ENCODE measurements around the gene EXOC4.

The EXOC4 gene

DNA sequence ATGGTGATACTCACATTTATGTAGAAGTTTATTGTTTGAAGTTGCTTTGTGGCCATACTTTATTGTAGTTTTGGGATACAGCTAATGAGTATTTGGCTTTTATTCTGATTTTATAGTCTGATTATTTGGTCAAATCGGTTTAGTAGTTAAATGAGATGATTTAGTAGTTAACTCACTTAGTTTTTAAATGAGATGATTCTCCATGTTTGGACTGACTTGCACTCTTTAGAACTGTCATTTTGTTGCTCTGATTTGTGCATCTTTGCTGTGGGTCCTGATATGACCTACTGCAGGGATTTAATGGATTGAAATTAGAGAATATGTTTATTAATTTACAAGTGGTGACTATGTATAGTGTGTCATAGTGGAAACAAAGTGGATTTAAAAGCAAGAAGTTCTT lies 44.2 kb downstream of the EXOC4 start:
- no peak overlapping the region for H3K27ac ChIP-seq
- H3K36me3 ChIP-seq (ENCODE audit: insufficient read depth, low read length) = peaks cover 9% of the 10 kb centered on the region
- H3K9ac ChIP-seq (ENCODE audit: insufficient read length) = no peak overlapping the region
- H3K4me3 ChIP-seq = no peak overlapping the region
- no peak for DNase-seq (ENCODE audit: low read depth, low spot score)
- TF ChIP-seq EZH2 (IDR thresholded peaks at IDR 0.05) = no peak
- TF ChIP-seq FOXP2 (optimal IDR thresholded peaks at IDR 0.05; ENCODE audit: control extremely low read depth, extremely low read length, insufficient read depth) = no peak
- no peak for TF ChIP-seq POLR2AphosphoS5 (IDR thresholded peaks at IDR 0.05; ENCODE audit: borderline replicate concordance, low read depth, low read length)
- no peaks in the 10 kb centered on the region for H3K9me3 ChIP-seq (ENCODE audit: low read depth, low read length)

DNA sequence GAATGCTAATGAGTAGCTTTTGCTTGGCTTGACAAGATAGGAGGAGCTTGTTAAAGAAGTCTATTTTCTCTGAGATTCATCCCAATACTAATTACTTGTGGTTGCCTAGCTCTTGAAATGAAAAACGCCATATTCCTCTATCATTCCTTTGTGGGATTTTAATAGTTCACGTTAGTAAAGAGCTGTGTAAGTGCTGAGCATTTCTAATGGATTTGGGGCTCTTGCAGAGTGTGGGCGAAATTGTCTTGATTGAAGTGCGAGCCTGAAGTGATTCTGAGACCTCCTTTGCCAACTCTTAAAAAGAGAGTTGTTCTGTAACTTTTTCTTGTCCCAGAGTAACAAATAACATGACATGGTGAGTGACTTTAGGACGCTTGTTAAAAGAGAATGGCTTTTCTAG lies 45.2 kb downstream of the EXOC4 start:
- DNase-seq (ENCODE audit: low read depth, low spot score) = no peak
- H3K36me3 ChIP-seq (ENCODE audit: insufficient read depth, low read length) = no peaks in the 10 kb centered on the region; the same call in 1 of the 2 replicates

DNA sequence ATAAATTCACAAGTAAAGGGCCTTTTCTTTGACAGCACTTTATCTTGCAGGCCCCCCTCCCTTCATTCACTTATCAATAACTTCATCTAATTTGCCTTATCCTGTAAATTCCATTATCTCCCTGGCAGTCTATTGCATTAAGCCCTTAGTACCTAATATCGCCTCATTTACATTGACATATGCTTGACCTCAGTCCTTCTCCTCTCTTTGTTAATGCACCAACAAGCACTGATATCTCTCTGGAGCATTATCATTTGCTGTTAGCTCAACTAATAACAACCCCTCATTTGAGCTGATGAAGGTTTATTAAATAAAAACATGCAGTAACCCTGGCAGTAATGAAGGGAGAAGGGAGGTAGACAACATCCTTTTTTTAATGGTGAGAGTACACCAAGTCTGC lies 46.8 kb downstream of the EXOC4 start:
- Histone ChIP-seq H3K36me3 (ENCODE audit: insufficient read depth, low read length) (no peaks in the 10 kb centered on the region), H3K9me3 (ENCODE audit: low read depth, low read length) (no peaks in the 10 kb centered on the region), H3K4me3 (no peak overlapping the region), H3K27ac (no peak overlapping the region), H3K9ac (ENCODE audit: insufficient read length) (no peak overlapping the region)
- DNase-seq (ENCODE audit: low read depth, low spot score) = no peak
- no peak for TF ChIP-seq FOXP2 (optimal IDR thresholded peaks at IDR 0.05; ENCODE audit: control extremely low read depth, extremely low read length, insufficient read depth)
- no peak for TF ChIP-seq POLR2AphosphoS5 (IDR thresholded peaks at IDR 0.05; ENCODE audit: borderline replicate concordance, low read depth, low read length)
- TF ChIP-seq EZH2 (IDR thresholded peaks at IDR 0.05) = no peak

More for the DNA sequence above, 45.2 kb downstream of the EXOC4 start:
- Histone ChIP-seq H3K9me3 (ENCODE audit: low read depth, low read length) (no peaks in the 10 kb centered on the region), H3K9ac (ENCODE audit: insufficient read length) (no peak overlapping the region), H3K4me3 (no peak overlapping the region), H3K27ac (no peak overlapping the region)
- TF ChIP-seq FOXP2 (optimal IDR thresholded peaks at IDR 0.05; ENCODE audit: control extremely low read depth, extremely low read length, insufficient read depth) (no peak), EZH2 (IDR thresholded peaks at IDR 0.05) (no peak), POLR2AphosphoS5 (IDR thresholded peaks at IDR 0.05; ENCODE audit: borderline replicate concordance, low read depth, low read length) (no peak)

GRCh38 chr7:133300088-133300487 lies 47.2 kb downstream of the EXOC4 start:
- no peaks in the 10 kb centered on the region for H3K9me3 ChIP-seq (ENCODE audit: low read depth, low read length)
- no peak for TF ChIP-seq EZH2 (IDR thresholded peaks at IDR 0.05)
- TF ChIP-seq FOXP2 (optimal IDR thresholded peaks at IDR 0.05; ENCODE audit: control extremely low read depth, extremely low read length, insufficient read depth) = no peak
- no peak for TF ChIP-seq POLR2AphosphoS5 (IDR thresholded peaks at IDR 0.05; ENCODE audit: borderline replicate concordance, low read depth, low read length)
- H3K36me3 ChIP-seq (ENCODE audit: insufficient read depth, low read length) = no peaks in the 10 kb centered on the region
- no peak overlapping the region for H3K9ac ChIP-seq (ENCODE audit: insufficient read length)
- DNase-seq (ENCODE audit: low read depth, low spot score) = no peak
- no peak overlapping the region for H3K4me3 ChIP-seq
- no peak overlapping the region for H3K27ac ChIP-seq

- Histone ChIP-seq H3K36me3 (ENCODE audit: insufficient read depth, low read length) (peaks cover 4% of the 10 kb centered on the region), H3K9ac (ENCODE audit: insufficient read length) (no peak overlapping the region), H3K27ac (no peak overlapping the region), H3K4me3 (no peak overlapping the region), H3K9me3 (ENCODE audit: low read depth, low read length) (no peaks in the 10 kb centered on the region)
- DNase-seq (ENCODE audit: low read depth, low spot score) = no peak
- TF ChIP-seq POLR2AphosphoS5 (IDR thresholded peaks at IDR 0.05; ENCODE audit: borderline replicate concordance, low read depth, low read length) = no peak
- TF ChIP-seq FOXP2 (optimal IDR thresholded peaks at IDR 0.05; ENCODE audit: control extremely low read depth, extremely low read length, insufficient read depth) = no peak
- no peak for TF ChIP-seq EZH2 (IDR thresholded peaks at IDR 0.05)
These were observed 47.9 kb downstream of the EXOC4 start for GRCh38 chr7:133300811-133301210.

DNA sequence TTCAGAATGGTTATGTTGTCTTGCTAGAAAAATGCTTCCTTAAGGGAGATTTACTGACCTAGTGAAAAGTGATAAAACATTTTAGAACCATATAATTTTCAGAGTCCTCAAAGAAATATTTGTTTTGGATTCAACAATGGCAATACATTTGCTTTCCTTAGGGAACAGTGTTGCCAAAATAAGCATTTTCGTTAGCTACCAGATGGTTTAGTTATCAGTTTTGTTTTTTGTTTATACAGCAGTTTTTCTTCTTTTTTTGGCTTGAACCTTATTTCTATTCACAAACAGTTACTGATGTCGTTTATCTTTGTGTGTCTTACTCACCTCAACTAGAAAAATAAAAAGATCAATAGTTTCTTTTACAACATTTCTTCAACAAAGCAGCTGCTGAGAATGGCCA lies 48.6 kb downstream of the EXOC4 start:
- Histone ChIP-seq H3K36me3 (ENCODE audit: insufficient read depth, low read length) (peaks cover 11% of the 10 kb centered on the region), H3K9me3 (ENCODE audit: low read depth, low read length) (no peaks in the 10 kb centered on the region), H3K9ac (ENCODE audit: insufficient read length) (no peak overlapping the region), H3K27ac (no peak overlapping the region), H3K4me3 (no peak overlapping the region)
- TF ChIP-seq POLR2AphosphoS5 (IDR thresholded peaks at IDR 0.05; ENCODE audit: borderline replicate concordance, low read depth, low read length) = no peak
- TF ChIP-seq EZH2 (IDR thresholded peaks at IDR 0.05) = no peak
- TF ChIP-seq FOXP2 (optimal IDR thresholded peaks at IDR 0.05; ENCODE audit: control extremely low read depth, extremely low read length, insufficient read depth) = no peak
- DNase-seq (ENCODE audit: low read depth, low spot score) = no peak

GRCh38 chr7:133303372-133303771 lies 50.5 kb downstream of the EXOC4 start:
- no peak overlapping the region for H3K27ac ChIP-seq
- TF ChIP-seq POLR2AphosphoS5 (IDR thresholded peaks at IDR 0.05; ENCODE audit: borderline replicate concordance, low read depth, low read length) = no peak
- no peak for TF ChIP-seq FOXP2 (optimal IDR thresholded peaks at IDR 0.05; ENCODE audit: control extremely low read depth, extremely low read length, insufficient read depth)
- TF ChIP-seq EZH2 (IDR thresholded peaks at IDR 0.05) = no peak

DNA sequence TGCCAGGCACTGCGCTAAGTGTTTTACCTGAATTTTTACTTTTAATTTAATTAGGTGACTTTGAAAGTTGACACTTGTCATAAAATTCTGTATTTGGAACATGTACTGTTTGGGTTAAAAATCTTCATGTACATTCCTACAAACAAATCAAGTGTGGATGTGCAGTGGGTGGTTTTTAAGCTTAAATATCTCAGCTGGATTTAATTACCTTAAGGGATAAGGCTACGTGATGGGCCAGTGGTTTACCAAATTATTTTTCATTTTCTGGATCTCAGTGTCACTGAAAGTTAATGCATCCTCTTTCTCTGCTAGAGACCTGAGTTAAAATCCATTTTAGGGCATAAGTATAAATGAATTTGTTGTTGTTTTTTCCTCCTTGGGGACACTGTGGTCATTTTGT lies 51.1 kb downstream of the EXOC4 start:
- H3K27ac ChIP-seq = no peak overlapping the region
- TF ChIP-seq POLR2AphosphoS5 (IDR thresholded peaks at IDR 0.05; ENCODE audit: borderline replicate concordance, low read depth, low read length) (no peak), EZH2 (IDR thresholded peaks at IDR 0.05) (no peak), FOXP2 (optimal IDR thresholded peaks at IDR 0.05; ENCODE audit: control extremely low read depth, extremely low read length, insufficient read depth) (no peak)

More at GRCh38 chr7:133303372-133303771, 50.5 kb downstream of the EXOC4 start:
- DNase-seq (ENCODE audit: low read depth, low spot score) = no peak
- Histone ChIP-seq H3K4me3 (no peak overlapping the region), H3K9ac (ENCODE audit: insufficient read length) (no peak overlapping the region), H3K36me3 (ENCODE audit: insufficient read depth, low read length) (peaks cover 29% of the 10 kb centered on the region), H3K9me3 (ENCODE audit: low read depth, low read length) (no peaks in the 10 kb centered on the region)

GRCh38 chr7:133309333-133309732 lies 56.5 kb downstream of the EXOC4 start:
- no peaks in the 10 kb centered on the region for H3K9me3 ChIP-seq (ENCODE audit: low read depth, low read length)
- H3K27ac ChIP-seq = no peak overlapping the region
- no peak overlapping the region for H3K9ac ChIP-seq (ENCODE audit: insufficient read length)
- no peak for TF ChIP-seq EZH2 (IDR thresholded peaks at IDR 0.05)
- no peak for TF ChIP-seq FOXP2 (optimal IDR thresholded peaks at IDR 0.05; ENCODE audit: control extremely low read depth, extremely low read length, insufficient read depth)
- TF ChIP-seq POLR2AphosphoS5 (IDR thresholded peaks at IDR 0.05; ENCODE audit: borderline replicate concordance, low read depth, low read length) = no peak
- peaks cover 46% of the 10 kb centered on the region for H3K36me3 ChIP-seq (ENCODE audit: insufficient read depth, low read length)
- no peak for DNase-seq (ENCODE audit: low read depth, low spot score)
- no peak overlapping the region for H3K4me3 ChIP-seq

More for the DNA sequence above, 51.1 kb downstream of the EXOC4 start:
- no peak overlapping the region for H3K9ac ChIP-seq (ENCODE audit: insufficient read length)
- DNase-seq (ENCODE audit: low read depth, low spot score) = no peak
- no peak overlapping the region for H3K4me3 ChIP-seq
- H3K36me3 ChIP-seq (ENCODE audit: insufficient read depth, low read length) = peaks cover 33% of the 10 kb centered on the region
- H3K9me3 ChIP-seq (ENCODE audit: low read depth, low read length) = no peaks in the 10 kb centered on the region

All from SK-N-MC (cell line).